Measurements from ENCODE around the gene MMAA.
A peak's percentile ranks its signal among the peaks of the same experiment; 100 is the strongest.
"Not testable (repeated sequence)": the region's sequence is repeated elsewhere in the genome, so short reads cannot be mapped to it uniquely, and the experiment has no call there.

The MMAA gene

GRCh38 chr4:145691416-145691815, 72.2 kb downstream of the MMAA start:
- TF ChIP-seq ZNF280D (tag by site-specific recombination; IDR thresholded peaks at IDR 0.05) (0 out of 2 replicates have a peak, but pooled peaks have one; percentile 48), ZNF146 (tag by site-specific recombination; IDR thresholded peaks at IDR 0.05) (peak; percentile 71)
- H3K27ac ChIP-seq (ENCODE audit: extremely low read depth, low read depth, low read length); H3K4me3 ChIP-seq (ENCODE audit: low read depth, low read length); POLR2A ChIA-PET; CTCF ChIA-PET; H3K9me3 ChIP-seq (ENCODE audit: control insufficient read depth, insufficient read depth, low read depth, low read length); H3K36me3 ChIP-seq (ENCODE audit: control insufficient read depth in 2 of 2, insufficient read depth in 1 of 2, low read length in 2 of 2); H3K4me1 ChIP-seq (ENCODE audit: control insufficient read depth, insufficient read depth, low read length): not testable (repeated sequence)

GRCh38 chr4:145694929-145695328, 75.7 kb downstream of the MMAA start:
- Histone ChIP-seq H3K27ac (ENCODE audit: extremely low read depth, low read depth, low read length) (no peak overlapping the region), H3K9me3 (ENCODE audit: control insufficient read depth, insufficient read depth, low read depth, low read length) (no peaks in the 10 kb centered on the region), H3K4me3 (ENCODE audit: low read depth, low read length) (no peak overlapping the region), H3K36me3 (ENCODE audit: control insufficient read depth in 2 of 2, insufficient read depth in 1 of 2, low read length in 2 of 2) (no peaks in the 10 kb centered on the region), H3K4me1 (ENCODE audit: control insufficient read depth, insufficient read depth, low read length) (no peaks in the 10 kb centered on the region)
- TF ChIP-seq GLI2 (tag by site-specific recombination; IDR thresholded peaks at IDR 0.05; ENCODE audit: borderline replicate concordance, low read depth), result no peak
- no peak for TF ChIP-seq ZBTB8A (tag by site-specific recombination; IDR thresholded peaks at IDR 0.05)
- peak; percentile 38; the same call in 1 of the 2 replicates for TF ChIP-seq WT1 (tag by site-specific recombination; IDR thresholded peaks at IDR 0.05)
- no peak for TF ChIP-seq ZNF138 (tag by site-specific recombination; IDR thresholded peaks at IDR 0.05; ENCODE audit: borderline replicate concordance)
- peak; percentile 66 for TF ChIP-seq PRDM6 (tag by site-specific recombination; IDR thresholded peaks at IDR 0.05)
- TF ChIP-seq ZNF391 (tag by site-specific recombination; IDR thresholded peaks at IDR 0.05; ENCODE audit: borderline replicate concordance, low read depth), result no peak
- no peak for TF ChIP-seq ZBTB7A (tag by site-specific recombination; IDR thresholded peaks at IDR 0.05; ENCODE audit: low read depth)
- TF ChIP-seq ZNF132 (tag by site-specific recombination; IDR thresholded peaks at IDR 0.05; ENCODE audit: borderline replicate concordance), result no peak
- no peak for TF ChIP-seq ZNF677 (tag by site-specific recombination; IDR thresholded peaks at IDR 0.05)
- TF ChIP-seq ZNF654 (tag by site-specific recombination; IDR thresholded peaks at IDR 0.05; ENCODE audit: low read depth), result no peak
- no peak for TF ChIP-seq TRIM28 (IDR thresholded peaks at IDR 0.05; ENCODE audit: borderline replicate concordance, low read length)
- TF ChIP-seq ZNF26 (tag by site-specific recombination; IDR thresholded peaks at IDR 0.05), result no peak
- POLR2A ChIA-PET, result no interaction called here
- CTCF ChIA-PET, result no interaction called here

GRCh38 chr4:145697332-145697731, 78.1 kb downstream of the MMAA start:
- Histone ChIP-seq H3K9me3 (ENCODE audit: control insufficient read depth, insufficient read depth, low read depth, low read length) (no peaks in the 10 kb centered on the region), H3K4me3 (ENCODE audit: low read depth, low read length) (no peak overlapping the region), H3K27ac (ENCODE audit: extremely low read depth, low read depth, low read length) (no peak overlapping the region), H3K4me1 (ENCODE audit: control insufficient read depth, insufficient read depth, low read length) (no peaks in the 10 kb centered on the region), H3K36me3 (ENCODE audit: control insufficient read depth in 2 of 2, insufficient read depth in 1 of 2, low read length in 2 of 2) (no peaks in the 10 kb centered on the region)
- ChIA-PET POLR2A (no interaction called here), CTCF (no interaction called here)
- TF ChIP-seq ZNF223 (tag by site-specific recombination; IDR thresholded peaks at IDR 0.05) (no peak), SETDB1 (IDR thresholded peaks at IDR 0.05; ENCODE audit: insufficient read length, low read length) (no peak), TRIM28 (IDR thresholded peaks at IDR 0.05; ENCODE audit: borderline replicate concordance, low read length) (no peak), GLIS2 (tag by site-specific recombination; IDR thresholded peaks at IDR 0.05) (no peak), ZBTB20 (tag by site-specific recombination; IDR thresholded peaks at IDR 0.05) (no peak), KLF17 (tag by site-specific recombination; IDR thresholded peaks at IDR 0.05) (no peak), ZSCAN23 (tag by site-specific recombination; IDR thresholded peaks at IDR 0.05) (no peak), ZNF658 (tag by site-specific recombination; IDR thresholded peaks at IDR 0.05) (no peak), ZBTB11 (tag by site-specific recombination; conservative IDR thresholded peaks at IDR 0.05; ENCODE audit: low read depth) (no peak)

Data from HEK293 (cell line).